Measurements from ENCODE around the gene SAMD4B. TPM values are rescaled to one million over a fixed set of nuclear protein-coding genes. Genes with fewer than 3 reads are reported as not detected.

The SAMD4B gene
- total and polyA plus RNA-seq, 9 donors, result 59.0 to 139 (median 110) TPM

- intact Hi-C loops (cut with DNase I), result no loop called here
- WGBS, 3 donors, result 67 to 74% (median 69%) methylated on average over 25 to 27 of the region's 27 CpGs
- no peaks in the 10 kb centered on the region for H3K36me3 ChIP-seq
- H3K9me3 ChIP-seq, result no peaks in the 10 kb centered on the region
- no peak overlapping the region for H3K27ac ChIP-seq
- H3K4me1 ChIP-seq (ENCODE audit: insufficient read depth), result peaks cover 18% of the 10 kb centered on the region
- DNase-seq, result peak in 4 of 5 donors; percentile 46 to 64 (median 50)
- no peak overlapping the region for H3K4me3 ChIP-seq
- no peaks in the 10 kb centered on the region for H3K27me3 ChIP-seq
- TF ChIP-seq POLR2A (IDR thresholded peaks at IDR 0.05) (no peak), EP300 (IDR thresholded peaks at IDR 0.05) (no peak), CTCF (IDR thresholded peaks at IDR 0.05) (no peak)
Observed at GRCh38 chr19:39416152-39417120, 74.2 kb downstream of the SAMD4B start.

GRCh38 chr19:39417463-39418181, 75.4 kb downstream of the SAMD4B start:
- 87 to 91% (median 90%) methylated on average over 30 of the region's 30 CpGs for WGBS, 3 donors
- Histone ChIP-seq H3K36me3 (no peaks in the 10 kb centered on the region), H3K27ac (no peak overlapping the region), H3K27me3 (no peaks in the 10 kb centered on the region), H3K9me3 (no peaks in the 10 kb centered on the region), H3K4me1 (ENCODE audit: insufficient read depth) (peaks cover 18% of the 10 kb centered on the region), H3K4me3 (no peak overlapping the region)
- intact Hi-C loops (cut with DNase I), result no loop called here
- DNase-seq, result peak in 1 of 5 donors; percentile 38
- no peak for TF ChIP-seq CTCF (IDR thresholded peaks at IDR 0.05)
- TF ChIP-seq EP300 (IDR thresholded peaks at IDR 0.05), result no peak
- TF ChIP-seq POLR2A (IDR thresholded peaks at IDR 0.05), result no peak

GRCh38 chr19:39419003-39419402, 76.8 kb downstream of the SAMD4B start:
- WGBS, 3 donors, result 79 to 92% (median 84%) methylated on average over 9 of the region's 9 CpGs

More at GRCh38 chr19:39419003-39419402, 76.8 kb downstream of the SAMD4B start:
- Histone ChIP-seq H3K27ac (no peak overlapping the region), H3K36me3 (no peaks in the 10 kb centered on the region), H3K27me3 (no peaks in the 10 kb centered on the region), H3K4me1 (ENCODE audit: insufficient read depth) (peaks cover 18% of the 10 kb centered on the region), H3K4me3 (no peak overlapping the region), H3K9me3 (no peaks in the 10 kb centered on the region)
- intact Hi-C loops (cut with DNase I), result no loop called here
- no peak for DNase-seq
- TF ChIP-seq CTCF (IDR thresholded peaks at IDR 0.05) (no peak), EP300 (IDR thresholded peaks at IDR 0.05) (no peak), POLR2A (IDR thresholded peaks at IDR 0.05) (no peak)
